GM12892 (cell line): Measurements from ENCODE around the gene CENPT.
"Not testable (repeated sequence)": the region's sequence is repeated elsewhere in the genome, so short reads cannot be mapped to it uniquely, and the experiment has no call there.

Experiments used
- DNase-seq: peaks from one replicate; pipeline ENCODE4 v3.0.0; 2011; ENCODE audit not compliant: insufficient read length
- FAIRE-seq: peaks from 2 replicates; lab custom pipeline; 2011; peaks lifted over from hg19 to GRCh38; lab: Jason Lieb, UNC
- POLR2A ChIP-seq: IDR thresholded peaks from 2 replicates; pipeline ENCODE4 v1.6.1; 2011; ENCODE audit warnings: low read depth, low read length, control low read depth
- POLR2AphosphoS5 ChIP-seq: IDR thresholded peaks from 2 replicates; pipeline ENCODE4 v1.6.1; 2011; ENCODE audit warnings: low read depth, low read length, control low read depth
- TAF1 ChIP-seq: IDR thresholded peaks from 2 replicates; pipeline ENCODE4 v1.6.1; 2011; ENCODE audit warnings: low read depth, mild to moderate bottlenecking, control low read depth, low read length, borderline replicate concordance

The CENPT gene

DNA sequence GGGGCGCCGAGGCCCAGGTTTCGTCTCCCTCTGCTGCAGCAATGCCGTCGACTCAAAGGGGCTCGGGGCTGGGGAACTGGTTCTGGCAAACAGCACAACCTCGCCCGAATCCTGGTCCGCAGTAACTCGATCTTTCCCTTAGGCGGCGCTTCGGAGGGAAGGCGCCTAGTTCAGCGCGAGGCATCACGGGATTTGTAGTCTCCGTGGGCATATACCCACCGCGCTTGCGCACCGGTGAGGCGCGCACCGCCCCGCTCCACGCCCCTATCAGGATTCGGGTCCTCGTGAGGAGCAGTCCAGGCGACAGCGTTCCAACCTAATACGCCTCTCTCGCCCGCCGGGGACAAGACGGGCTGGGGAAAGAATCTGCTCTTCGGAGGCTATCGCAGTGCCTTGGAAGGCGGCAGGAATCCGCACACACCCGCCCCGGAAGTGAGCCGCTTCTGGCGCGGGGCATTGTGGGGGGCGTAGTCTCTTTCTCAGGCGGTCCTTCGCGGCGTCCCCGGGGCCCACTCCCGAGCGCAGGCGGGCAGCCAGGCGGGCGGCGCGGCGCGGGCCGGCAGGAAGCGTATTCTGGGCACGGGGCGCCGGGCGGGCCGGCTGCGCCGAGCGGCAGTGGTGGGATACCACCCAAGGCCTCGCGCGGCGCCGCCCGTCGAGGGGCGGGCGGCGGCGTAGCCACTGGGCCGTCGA lies 5.5 kb downstream of the CENPT start, which contains the start of gene THAP11:
THAP11 (plus strand) TSS at position 505 of the 693 bp plus-strand sequence. CDS start 235 bp downstream, outside the sequence.
- FAIRE-seq = peak; percentile 93

GRCh38 chr16:67841198-67841815 lies 6.2 kb downstream of the CENPT start:
- FAIRE-seq (no peak), DNase-seq (no peak)
- TF ChIP-seq POLR2A (no peak), POLR2AphosphoS5 (no peak), TAF1 (no peak)

More for the DNA sequence above, 5.5 kb downstream of the CENPT start, which contains the start of gene THAP11:
- TF ChIP-seq POLR2A (no peak), POLR2AphosphoS5 (no peak), TAF1 (no peak)
- peak; percentile 94 for DNase-seq

DNA sequence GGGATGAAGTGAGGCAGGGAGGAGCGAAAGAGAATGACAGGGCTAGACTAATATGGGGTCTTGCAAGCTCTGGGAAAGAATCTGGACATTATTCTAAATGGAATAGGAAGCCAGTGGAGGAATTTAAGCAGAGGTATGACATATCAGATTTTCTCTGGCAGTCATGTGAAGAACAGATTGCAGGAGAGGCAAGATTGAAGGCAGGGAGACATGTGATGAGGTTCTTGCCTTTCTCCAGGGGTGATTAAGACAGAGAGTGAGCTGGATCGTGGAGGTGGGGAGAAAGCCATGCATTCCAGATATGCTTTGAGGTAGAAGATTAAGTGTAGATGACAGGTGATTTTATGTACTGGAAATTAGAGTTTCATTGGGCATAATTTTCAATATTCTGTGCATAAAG lies 9.7 kb downstream of the CENPT start:
- FAIRE-seq (no peak), DNase-seq (no peak)
- no peak for TF ChIP-seq POLR2AphosphoS5
- TF ChIP-seq POLR2A = no peak
- TF ChIP-seq TAF1 = no peak

GRCh38 chr16:67837190-67837589 lies 10.3 kb downstream of the CENPT start:
- not testable (repeated sequence) for DNase-seq, FAIRE-seq

DNA sequence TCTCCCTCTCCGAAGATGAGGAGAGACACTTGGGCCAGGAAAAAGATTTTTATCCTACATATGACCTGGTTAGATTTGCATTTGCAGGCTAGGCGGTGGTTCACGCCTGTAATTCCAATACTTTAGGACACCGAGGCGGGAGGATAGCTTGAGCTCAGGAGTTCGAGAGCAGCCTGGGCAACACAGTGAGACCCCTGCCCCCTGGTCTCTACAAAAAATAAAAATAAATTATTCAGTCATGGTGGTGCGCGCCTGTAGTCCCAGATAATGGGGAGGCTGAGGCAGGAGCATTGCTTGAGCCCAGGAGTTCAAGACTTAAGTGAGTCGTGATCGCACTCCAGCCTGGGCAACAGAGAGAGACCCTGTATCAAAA lies 13.3 kb downstream of the CENPT start:
- FAIRE-seq (no peak), DNase-seq (no peak)
- TF ChIP-seq POLR2AphosphoS5 (no peak), TAF1 (no peak), POLR2A (no peak)

DNA sequence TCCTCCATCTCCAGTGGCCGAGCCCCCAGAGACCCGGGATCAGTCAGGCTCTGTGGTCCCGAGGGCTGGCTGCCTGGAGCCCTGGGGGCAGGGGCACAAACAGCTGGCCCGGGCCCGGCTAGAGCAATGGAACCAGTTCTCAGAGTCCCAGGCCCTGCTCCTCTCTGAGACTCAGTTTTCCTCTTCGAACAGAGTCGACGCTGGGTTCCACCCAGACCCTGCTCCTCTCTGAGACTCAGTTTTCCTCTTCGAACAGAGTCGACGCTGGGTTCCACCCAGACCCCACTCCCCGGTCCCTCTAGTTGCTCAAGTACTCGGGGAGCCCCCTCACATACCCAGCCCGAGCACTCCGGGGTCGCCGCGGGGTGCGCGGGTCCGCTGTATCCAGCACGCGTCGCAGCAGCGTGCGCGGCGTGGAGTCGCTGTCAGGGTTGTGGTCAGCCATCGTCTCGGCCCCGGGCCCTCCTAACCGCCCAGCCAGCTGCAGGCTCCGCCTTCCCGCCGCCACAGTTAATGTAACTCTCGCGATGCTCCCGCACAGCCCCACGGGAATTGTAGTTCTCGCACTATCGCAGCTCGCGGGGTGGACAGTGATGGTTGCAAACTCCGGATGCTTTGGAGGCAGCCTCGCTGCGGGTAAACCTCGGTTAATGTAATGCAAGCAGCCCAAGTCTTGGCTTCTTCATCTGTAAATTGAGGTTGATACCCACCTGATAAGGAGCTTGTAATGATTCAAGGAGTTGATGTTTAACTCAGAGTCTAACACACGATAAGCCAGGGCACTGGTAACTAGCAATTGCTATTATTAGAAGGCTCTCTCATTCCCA lies 13.9 kb downstream of the CENPT start:
- DNase-seq (peak; percentile 99), FAIRE-seq (peak; percentile 97)
- peak; percentile 85 for TF ChIP-seq POLR2AphosphoS5
- TF ChIP-seq TAF1 = peak; percentile 98
- TF ChIP-seq POLR2A = peak; percentile 94

DNA sequence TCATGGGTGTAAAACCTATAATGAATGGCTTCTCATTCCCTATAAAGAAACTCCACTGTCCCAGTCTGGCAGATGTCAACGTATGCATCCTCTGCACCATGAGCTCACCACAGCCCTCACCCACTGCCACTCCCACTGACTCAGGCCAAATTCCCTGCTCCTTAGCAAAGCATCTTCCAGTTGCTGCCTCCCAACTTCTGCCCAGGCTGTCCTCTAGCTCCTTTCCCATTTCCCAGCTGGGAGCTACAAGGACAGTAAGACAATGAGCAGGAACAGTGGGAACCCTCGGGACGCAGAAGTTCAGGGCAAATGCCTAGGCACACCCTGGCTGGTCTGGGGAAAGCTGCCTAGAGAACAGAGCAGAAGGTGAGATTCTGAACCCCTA lies 14.5 kb downstream of the CENPT start:
- FAIRE-seq (no peak), DNase-seq (no peak)
- TF ChIP-seq POLR2A (no peak), TAF1 (no peak), POLR2AphosphoS5 (no peak)

GRCh38 chr16:67828651-67829050 lies 18.8 kb downstream of the CENPT start:
- DNase-seq (no peak), FAIRE-seq (no peak)
- TF ChIP-seq POLR2AphosphoS5 (no peak), TAF1 (no peak), POLR2A (no peak)

- TF ChIP-seq POLR2AphosphoS5 = no peak
- TF ChIP-seq TAF1 = no peak
- no peak for TF ChIP-seq POLR2A
- FAIRE-seq = no peak
- DNase-seq = no peak
Observed at GRCh38 chr16:67825906-67826305, 21.6 kb downstream of the CENPT start.

- no peak for TF ChIP-seq TAF1
- TF ChIP-seq POLR2A = no peak
- no peak for TF ChIP-seq POLR2AphosphoS5
- FAIRE-seq (no peak), DNase-seq (no peak)
Observed at GRCh38 chr16:67825119-67825518, 22.4 kb downstream of the CENPT start.

DNA sequence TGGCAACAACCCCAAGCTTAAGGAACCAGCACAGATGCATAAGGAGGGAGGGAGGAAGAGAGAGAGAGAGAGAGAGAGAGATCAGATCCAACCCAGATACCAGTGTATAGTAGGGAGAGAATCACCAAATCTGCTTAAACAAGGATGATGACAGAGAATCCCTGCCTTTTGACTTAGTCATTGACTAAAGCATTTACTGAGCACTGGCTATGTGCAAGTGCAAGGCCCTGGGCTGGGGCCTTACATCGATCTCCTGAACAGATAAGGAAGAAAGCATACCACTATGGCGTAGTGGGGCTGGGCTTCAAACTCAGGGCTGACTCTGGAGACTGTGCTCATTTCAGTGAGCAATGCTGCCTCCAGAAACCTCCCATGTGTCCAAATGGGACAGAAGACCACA lies 25.0 kb downstream of the CENPT start:
- DNase-seq = no peak
- TF ChIP-seq TAF1 (no peak), POLR2AphosphoS5 (no peak), POLR2A (no peak)
- no peak for FAIRE-seq

DNA sequence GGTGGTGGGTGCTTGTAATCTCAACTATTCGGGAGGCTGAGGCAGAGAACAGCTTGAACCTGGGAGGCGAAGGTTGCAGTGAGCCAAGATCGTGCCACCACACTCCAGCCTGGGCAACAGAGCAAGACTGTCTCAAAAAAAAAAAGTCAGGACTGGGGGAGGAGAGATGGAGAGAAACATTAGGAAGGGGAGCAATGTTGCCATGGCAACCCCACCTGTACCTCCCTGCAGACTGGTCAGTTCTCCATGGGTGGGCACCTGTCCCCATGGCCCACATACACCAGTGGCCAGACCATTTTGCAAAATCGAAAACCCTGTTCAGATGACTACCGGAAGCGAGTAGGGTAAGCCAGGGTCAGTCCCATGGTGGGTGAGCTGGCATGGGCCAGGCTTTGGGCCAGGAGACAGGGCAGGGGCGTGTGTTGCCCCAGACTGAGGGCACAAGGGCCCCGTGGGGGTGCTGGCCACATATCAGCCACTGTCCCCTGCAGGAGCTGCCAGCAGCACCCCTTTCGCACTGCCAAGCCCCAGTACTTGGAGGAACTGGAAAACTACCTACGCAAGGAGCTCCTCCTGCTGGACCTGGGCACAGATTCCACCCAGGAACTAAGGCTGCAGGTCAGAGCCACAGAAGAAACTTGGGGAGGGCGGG lies 26.8 kb downstream of the CENPT start:
- TF ChIP-seq POLR2A (no peak), POLR2AphosphoS5 (no peak), TAF1 (no peak)
- FAIRE-seq = no peak
- DNase-seq = no peak
